CD4-positive, CD25-positive, alpha-beta regulatory T cell (primary cell): ENCODE data around the gene ZMYM2. TPM values are rescaled to one million over a fixed set of nuclear protein-coding genes. Genes with fewer than 3 reads are reported as not detected.

ENCODE experiments used
- ATAC-seq, 2 donors: fragments of 150-1000 bp; cut with Tn5 transposase; one replicate each; pipeline ENCODE4 v1.10.0; 2021; ENCODE audit warnings: low read depth in 2 of 2, moderate number of reproducible peaks in 2 of 2, moderate library complexity in 1 of 2
- DNase-seq, 3 donors: peaks; one replicate each; pipeline versions ENCODE4 v3.0.0 to v3.0.0-alpha.2; 2012 to 2022; ENCODE audit warnings: mixed read lengths in 1 of 3
- H3K27ac ChIP-seq: one replicate; pipeline ENCODE4 v1.7.0; 2013; ENCODE audit warnings: mild to moderate bottlenecking, low read length; ENCODE audit not compliant: insufficient read depth, poor library complexity, severe bottlenecking
- H3K27me3 ChIP-seq: one replicate; pipeline ENCODE4 v1.7.0; 2013; ENCODE audit warnings: low read length; ENCODE audit not compliant: control insufficient read depth, insufficient read depth
- H3K36me3 ChIP-seq: one replicate; pipeline ENCODE4 v1.7.0; 2013; ENCODE audit warnings: mild to moderate bottlenecking, low read length, moderate library complexity; ENCODE audit not compliant: control insufficient read depth, insufficient read depth
- H3K4me1 ChIP-seq: 2 replicates; pipeline ENCODE4 v1.7.0; 2013; ENCODE audit warnings: mild to moderate bottlenecking, low read length; ENCODE audit not compliant: insufficient read depth, control insufficient read depth, poor library complexity, severe bottlenecking
- H3K4me3 ChIP-seq: one replicate; pipeline ENCODE4 v1.7.0; 2013; ENCODE audit warnings: low read depth, mild to moderate bottlenecking, low read length, moderate library complexity
- H3K9me3 ChIP-seq, 2 experiments: 1 replicate in 1 of 2; 2 replicates in 1 of 2; pipeline ENCODE4 v1.7.0; 2013; ENCODE audit warnings: low read length in 2 of 2, mild to moderate bottlenecking in 1 of 2, moderate library complexity in 1 of 2; ENCODE audit not compliant: control insufficient read depth in 2 of 2
- H3K27ac Mint-ChIP-seq, 3 donors: one replicate each; pipeline ENCODE4 v1.8.0; 2020 to 2022; ENCODE audit warnings: mild to moderate bottlenecking in 3 of 3, mixed read lengths in 3 of 3, moderate library complexity in 2 of 3
- H3K27me3 Mint-ChIP-seq: one replicate; pipeline ENCODE4 v1.8.0; 2022; ENCODE audit warnings: mild to moderate bottlenecking, mixed read lengths
- H3K36me3 Mint-ChIP-seq: one replicate; pipeline ENCODE4 v1.8.0; 2020; ENCODE audit warnings: mixed read lengths
- H3K4me1 Mint-ChIP-seq, 4 donors: one replicate each; pipeline ENCODE4 v1.8.0; 2020 to 2022; ENCODE audit warnings: mixed read lengths in 4 of 4, mild to moderate bottlenecking in 1 of 4
- H3K4me3 Mint-ChIP-seq, 4 donors: one replicate each; pipeline ENCODE4 v1.8.0; 2020 to 2022; ENCODE audit warnings: mild to moderate bottlenecking in 4 of 4, mixed read lengths in 4 of 4, moderate library complexity in 3 of 4
- H3K9me3 Mint-ChIP-seq, 7 donors: one replicate each; pipeline ENCODE4 v1.8.0; 2020 to 2022; ENCODE audit warnings: mixed read lengths in 7 of 7, mild to moderate bottlenecking in 3 of 7, moderate library complexity in 2 of 7
- polyA plus RNA-seq, 4 donors: library from polyadenylated mRNA; unstranded; fragments of 300-500 nt; fragmentation: Illumina TruSeq; gene quantifications; one replicate each; pipeline ENCODE4 v1.2.3, GENCODE V29; 2021
- total RNA-seq: library from RNA; stranded (reverse); gene quantifications from one replicate; pipeline ENCODE4 v1.2.3, GENCODE V29; 2022

ZMYM2 gene
- total and polyA plus RNA-seq, 5 donors from 2014 or later, result 11.0 to 112 (median 13.9) TPM

GRCh38 chr13:20053016-20053415 lies 94.5 kb downstream of the ZMYM2 start:
- Mint-ChIP-seq H3K4me1 (peaks cover 22 to 26% (median 23%) of the 10 kb centered on the region in 4 donors), H3K27me3 (no peaks in the 10 kb centered on the region), H3K36me3 (peaks cover 28% of the 10 kb centered on the region), H3K4me3 (no peak overlapping the region), H3K27ac (no peak overlapping the region), H3K9me3 (no peaks in the 10 kb centered on the region)
- Histone ChIP-seq H3K27me3 (no peaks in the 10 kb centered on the region), H3K4me1 (peaks cover 14% of the 10 kb centered on the region), H3K9me3 (no peaks in the 10 kb centered on the region), H3K36me3 (peaks cover 29% of the 10 kb centered on the region), H3K4me3 (no peak overlapping the region), H3K27ac (no peak overlapping the region)
- no peak for ATAC-seq
- DNase-seq, result no peak

- Mint-ChIP-seq H3K4me1 (peaks cover 16 to 28% (median 21%) of the 10 kb centered on the region in 4 donors), H3K4me3 (no peak overlapping the region), H3K9me3 (no peaks in the 10 kb centered on the region), H3K27ac (no peak overlapping the region), H3K27me3 (no peaks in the 10 kb centered on the region), H3K36me3 (peaks cover 34% of the 10 kb centered on the region)
- Histone ChIP-seq H3K36me3 (peaks cover 34% of the 10 kb centered on the region), H3K27me3 (no peaks in the 10 kb centered on the region), H3K9me3 (no peaks in the 10 kb centered on the region), H3K27ac (no peak overlapping the region), H3K4me1 (peaks cover 8% of the 10 kb centered on the region), H3K4me3 (no peak overlapping the region)
- no peak for ATAC-seq
- no peak for DNase-seq
Measured at GRCh38 chr13:20053891-20054290, 95.4 kb downstream of the ZMYM2 start.

- H3K36me3 Mint-ChIP-seq, result peaks cover 38% of the 10 kb centered on the region
- no peak for DNase-seq
- Histone ChIP-seq H3K4me3 (no peak overlapping the region), H3K27me3 (no peaks in the 10 kb centered on the region), H3K36me3 (peaks cover 41% of the 10 kb centered on the region), H3K27ac (no peak overlapping the region), H3K4me1 (peaks cover 2% of the 10 kb centered on the region), H3K9me3 (no peaks in the 10 kb centered on the region)
- no peak for ATAC-seq
- no peaks in the 10 kb centered on the region for H3K27me3 Mint-ChIP-seq
- H3K27ac Mint-ChIP-seq, result peak overlapping the region in 2 of 3 donors; percentile 11 to 74
- H3K4me1 Mint-ChIP-seq, result peaks cover 11 to 24% (median 14%) of the 10 kb centered on the region in 4 donors
- no peaks in the 10 kb centered on the region for H3K9me3 Mint-ChIP-seq
- H3K4me3 Mint-ChIP-seq, result no peak overlapping the region
Measured at GRCh38 chr13:20054586-20054985, 96.1 kb downstream of the ZMYM2 start.

- H3K4me1 Mint-ChIP-seq, result peaks cover 6 to 15% (median 8%) of the 10 kb centered on the region in 4 donors
- Histone ChIP-seq H3K27ac (no peak overlapping the region), H3K4me1 (no peaks in the 10 kb centered on the region), H3K36me3 (peaks cover 62% of the 10 kb centered on the region), H3K9me3 (no peaks in the 10 kb centered on the region), H3K4me3 (no peak overlapping the region), H3K27me3 (no peaks in the 10 kb centered on the region)
- DNase-seq (no peak), ATAC-seq (no peak)
- H3K27ac Mint-ChIP-seq, result no peak overlapping the region
- H3K36me3 Mint-ChIP-seq, result peaks cover 39% of the 10 kb centered on the region
- no peak overlapping the region for H3K4me3 Mint-ChIP-seq
- H3K27me3 Mint-ChIP-seq, result no peaks in the 10 kb centered on the region
- no peaks in the 10 kb centered on the region for H3K9me3 Mint-ChIP-seq
Measured at GRCh38 chr13:20057214-20057613, 98.7 kb downstream of the ZMYM2 start.

GRCh38 chr13:20057963-20058362 lies 99.4 kb downstream of the ZMYM2 start:
- no peaks in the 10 kb centered on the region for H3K27me3 ChIP-seq
- H3K27me3 Mint-ChIP-seq, result no peaks in the 10 kb centered on the region
- ATAC-seq (no peak), DNase-seq (no peak)
- H3K27ac Mint-ChIP-seq, result no peak overlapping the region
- H3K27ac ChIP-seq, result no peak overlapping the region
- peaks cover 6 to 15% (median 7%) of the 10 kb centered on the region in 4 donors for H3K4me1 Mint-ChIP-seq
- peaks cover 64% of the 10 kb centered on the region for H3K36me3 ChIP-seq
- H3K4me1 ChIP-seq, result no peaks in the 10 kb centered on the region
- H3K36me3 Mint-ChIP-seq, result peaks cover 35% of the 10 kb centered on the region
- H3K4me3 Mint-ChIP-seq, result no peak overlapping the region
- H3K9me3 Mint-ChIP-seq, result no peaks in the 10 kb centered on the region
- no peaks in the 10 kb centered on the region for H3K9me3 ChIP-seq
- H3K4me3 ChIP-seq, result no peak overlapping the region

- Histone ChIP-seq H3K27me3 (no peaks in the 10 kb centered on the region), H3K27ac (no peak overlapping the region), H3K4me3 (no peak overlapping the region), H3K9me3 (no peaks in the 10 kb centered on the region), H3K4me1 (no peaks in the 10 kb centered on the region), H3K36me3 (peaks cover 64% of the 10 kb centered on the region)
- no peak overlapping the region for H3K4me3 Mint-ChIP-seq
- no peaks in the 10 kb centered on the region for H3K27me3 Mint-ChIP-seq
- H3K27ac Mint-ChIP-seq, result no peak overlapping the region
- H3K9me3 Mint-ChIP-seq, result no peaks in the 10 kb centered on the region
- no peak for ATAC-seq
- H3K36me3 Mint-ChIP-seq, result peaks cover 35% of the 10 kb centered on the region
- H3K4me1 Mint-ChIP-seq, result peaks cover 6 to 15% (median 7%) of the 10 kb centered on the region in 4 donors
- DNase-seq, result no peak
Measured at GRCh38 chr13:20058476-20058875, 99.9 kb downstream of the ZMYM2 start.

GRCh38 chr13:20064128-20064527 lies 105.6 kb downstream of the ZMYM2 start:
- peaks cover 81% of the 10 kb centered on the region for H3K36me3 ChIP-seq
- no peaks in the 10 kb centered on the region for H3K27me3 ChIP-seq
- no peak overlapping the region for H3K4me3 ChIP-seq
- Mint-ChIP-seq H3K9me3 (no peaks in the 10 kb centered on the region), H3K27ac (no peak overlapping the region), H3K36me3 (peaks cover 34% of the 10 kb centered on the region), H3K4me3 (no peak overlapping the region), H3K27me3 (no peaks in the 10 kb centered on the region), H3K4me1 (peaks cover 0 to 3% (median 0%) of the 10 kb centered on the region in 4 donors)
- no peaks in the 10 kb centered on the region for H3K4me1 ChIP-seq
- ATAC-seq (no peak), DNase-seq (peak in 1 of 3 donors; percentile 48)
- H3K27ac ChIP-seq, result no peak overlapping the region
- H3K9me3 ChIP-seq, result no peaks in the 10 kb centered on the region

GRCh38 chr13:20065516-20065915 lies 107.0 kb downstream of the ZMYM2 start:
- Histone ChIP-seq H3K27ac (no peak overlapping the region), H3K4me1 (no peaks in the 10 kb centered on the region), H3K36me3 (peaks cover 79% of the 10 kb centered on the region), H3K27me3 (no peaks in the 10 kb centered on the region), H3K4me3 (no peak overlapping the region), H3K9me3 (no peaks in the 10 kb centered on the region)
- no peak for ATAC-seq
- Mint-ChIP-seq H3K27me3 (no peaks in the 10 kb centered on the region), H3K27ac (peak overlapping the region in 2 of 3 donors; percentile 43 to 65), H3K4me3 (no peak overlapping the region), H3K9me3 (no peaks in the 10 kb centered on the region), H3K4me1 (peaks cover 0 to 9% (median 3%) of the 10 kb centered on the region in 4 donors), H3K36me3 (peaks cover 38% of the 10 kb centered on the region)
- no peak for DNase-seq
